Astrocyte (in vitro differentiated cells and primary cell): Measurements from ENCODE around the gene USP33. TPM values are rescaled to one million over a fixed set of nuclear protein-coding genes. Genes with fewer than 3 reads are reported as not detected.

Source experiments
- DNase-seq: peaks from one replicate; pipeline ENCODE4 v3.0.0-alpha.2; 2010; ENCODE audit warnings: low read depth
- FAIRE-seq: peaks from 2 replicates; lab custom pipeline; 2011; peaks lifted over from hg19 to GRCh38; lab: Jason Lieb, UNC
- H2AFZ ChIP-seq: 2 replicates; pipeline ENCODE4 v1.6.0; 2012; ENCODE audit warnings: low read depth, low read length, inconsistent platforms
- H3K27ac ChIP-seq: 2 replicates; pipeline ENCODE4 v1.5.1; 2011; ENCODE audit warnings: low read depth, low read length, inconsistent platforms
- H3K27me3 ChIP-seq: 2 replicates; pipeline ENCODE4 v1.6.0; 2011; ENCODE audit warnings: low read length, inconsistent platforms; ENCODE audit not compliant: insufficient read depth
- H3K36me3 ChIP-seq: 2 replicates; pipeline ENCODE4 v1.5.1; 2011; ENCODE audit warnings: low read length, inconsistent platforms; ENCODE audit not compliant: insufficient read depth
- H3K4me1 ChIP-seq: 2 replicates; pipeline ENCODE4 v1.5.1; 2011; ENCODE audit warnings: low read length, inconsistent platforms; ENCODE audit not compliant: insufficient read depth
- H3K4me2 ChIP-seq: 2 replicates; pipeline ENCODE4 v1.6.0; 2012; ENCODE audit warnings: low read length, inconsistent platforms
- H3K4me3 ChIP-seq: 2 replicates; pipeline ENCODE4 v1.5.1; 2011; ENCODE audit warnings: low read depth, mild to moderate bottlenecking, low read length, inconsistent platforms; ENCODE audit not compliant: insufficient read depth
- H3K79me2 ChIP-seq: 2 replicates; pipeline ENCODE4 v1.6.0; 2012; ENCODE audit warnings: mild to moderate bottlenecking, low read length, inconsistent platforms; ENCODE audit not compliant: insufficient read depth
- H3K9ac ChIP-seq: 2 replicates; pipeline ENCODE4 v1.6.0; 2012; ENCODE audit warnings: mild to moderate bottlenecking, low read length, inconsistent platforms
- H3K9me3 ChIP-seq: 2 replicates; pipeline ENCODE4 v1.5.1; 2012; ENCODE audit warnings: low read depth, mild to moderate bottlenecking, low read length, inconsistent platforms; ENCODE audit not compliant: insufficient read depth
- H4K20me1 ChIP-seq: 2 replicates; pipeline ENCODE4 v1.6.0; 2012; ENCODE audit warnings: low read length, inconsistent platforms; ENCODE audit not compliant: insufficient read depth
- H3K27ac Mint-ChIP-seq: one replicate; pipeline ENCODE4 v1.8.0; 2021; ENCODE audit warnings: mild to moderate bottlenecking, mixed read lengths; ENCODE audit not compliant: unreplicated experiment
- H3K27me3 Mint-ChIP-seq: one replicate; pipeline ENCODE4 v1.8.0; 2021; ENCODE audit warnings: low read depth, mixed read lengths; ENCODE audit not compliant: unreplicated experiment
- H3K36me3 Mint-ChIP-seq: one replicate; pipeline ENCODE4 v1.8.0; 2021; ENCODE audit warnings: low read depth, mixed read lengths; ENCODE audit not compliant: unreplicated experiment
- H3K4me1 Mint-ChIP-seq: one replicate; pipeline ENCODE4 v1.8.0; 2021; ENCODE audit warnings: low read depth, mixed read lengths; ENCODE audit not compliant: unreplicated experiment
- H3K4me3 Mint-ChIP-seq: one replicate; pipeline ENCODE4 v1.8.0; 2021; ENCODE audit warnings: mild to moderate bottlenecking, moderate library complexity, mixed read lengths; ENCODE audit not compliant: unreplicated experiment
- H3K9me3 Mint-ChIP-seq: one replicate; pipeline ENCODE4 v1.8.0; 2021; ENCODE audit warnings: mild to moderate bottlenecking, mixed read lengths; ENCODE audit not compliant: unreplicated experiment
- EZH2 ChIP-seq: IDR thresholded peaks from 2 replicates; pipeline ENCODE4 v1.6.1; 2012; ENCODE audit warnings: mild to moderate bottlenecking, low read length, inconsistent platforms; ENCODE audit not compliant: insufficient read depth
- total RNA-seq: library from RNA; stranded (reverse); gene quantifications from 2 replicates; pipeline ENCODE4 v1.2.1, GENCODE V29; 2021
- TF ChIP-seq, protein P1 (sequence below): IDR thresholded peaks from 2 replicates; pipeline ENCODE4 v1.5.1; 2011; ENCODE audit warnings: low read depth, mild to moderate bottlenecking, inconsistent platforms, low read length, moderate library complexity; ENCODE audit not compliant: insufficient read depth

The USP33 gene
- total RNA-seq, 1 donor from 2014 or later: 46.4 TPM

DNA sequence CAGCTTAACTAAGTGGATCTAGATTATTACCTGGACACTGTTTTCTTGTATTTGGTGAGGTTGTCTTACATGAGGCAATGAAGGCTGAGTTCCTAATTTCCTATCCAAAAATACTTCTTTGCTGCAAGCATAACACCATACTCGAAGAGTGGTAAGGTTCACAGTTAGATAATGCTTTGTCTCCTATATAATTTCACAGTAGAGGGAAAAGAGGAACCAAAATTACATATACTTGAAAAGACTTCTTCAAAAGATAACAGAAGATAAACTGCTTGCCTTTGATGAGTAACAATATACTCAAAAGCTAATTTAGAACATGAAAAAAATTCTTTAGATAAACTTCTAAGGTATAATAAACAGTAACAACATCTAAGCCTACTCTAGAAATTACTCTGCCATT is 20.4 kb downstream of the USP33 start:
- H3K27me3 Mint-ChIP-seq: no peaks in the 10 kb centered on the region
- no peak overlapping the region for H3K4me3 Mint-ChIP-seq
- DNase-seq: no peak
- Histone ChIP-seq H3K4me2 (no peak overlapping the region), H3K36me3 (peaks cover 3% of the 10 kb centered on the region), H3K4me1 (no peaks in the 10 kb centered on the region), H3K27me3 (no peaks in the 10 kb centered on the region), H3K79me2 (peaks cover 22% of the 10 kb centered on the region), H3K9me3 (no peaks in the 10 kb centered on the region), H3K4me3 (no peak overlapping the region), H4K20me1 (peaks cover 21% of the 10 kb centered on the region), H2AFZ (no peak overlapping the region), H3K27ac (no peak overlapping the region), H3K9ac (no peak overlapping the region)
- TF ChIP-seq EZH2: no peak
- TF ChIP-seq, protein P1, sequence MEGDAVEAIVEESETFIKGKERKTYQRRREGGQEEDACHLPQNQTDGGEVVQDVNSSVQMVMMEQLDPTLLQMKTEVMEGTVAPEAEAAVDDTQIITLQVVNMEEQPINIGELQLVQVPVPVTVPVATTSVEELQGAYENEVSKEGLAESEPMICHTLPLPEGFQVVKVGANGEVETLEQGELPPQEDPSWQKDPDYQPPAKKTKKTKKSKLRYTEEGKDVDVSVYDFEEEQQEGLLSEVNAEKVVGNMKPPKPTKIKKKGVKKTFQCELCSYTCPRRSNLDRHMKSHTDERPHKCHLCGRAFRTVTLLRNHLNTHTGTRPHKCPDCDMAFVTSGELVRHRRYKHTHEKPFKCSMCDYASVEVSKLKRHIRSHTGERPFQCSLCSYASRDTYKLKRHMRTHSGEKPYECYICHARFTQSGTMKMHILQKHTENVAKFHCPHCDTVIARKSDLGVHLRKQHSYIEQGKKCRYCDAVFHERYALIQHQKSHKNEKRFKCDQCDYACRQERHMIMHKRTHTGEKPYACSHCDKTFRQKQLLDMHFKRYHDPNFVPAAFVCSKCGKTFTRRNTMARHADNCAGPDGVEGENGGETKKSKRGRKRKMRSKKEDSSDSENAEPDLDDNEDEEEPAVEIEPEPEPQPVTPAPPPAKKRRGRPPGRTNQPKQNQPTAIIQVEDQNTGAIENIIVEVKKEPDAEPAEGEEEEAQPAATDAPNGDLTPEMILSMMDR: no peak
- H3K9me3 Mint-ChIP-seq: no peaks in the 10 kb centered on the region
- H3K36me3 Mint-ChIP-seq: peaks cover 10% of the 10 kb centered on the region
- peak; percentile 34 for FAIRE-seq
- peaks cover 3% of the 10 kb centered on the region for H3K4me1 Mint-ChIP-seq
- no peak overlapping the region for H3K27ac Mint-ChIP-seq

DNA sequence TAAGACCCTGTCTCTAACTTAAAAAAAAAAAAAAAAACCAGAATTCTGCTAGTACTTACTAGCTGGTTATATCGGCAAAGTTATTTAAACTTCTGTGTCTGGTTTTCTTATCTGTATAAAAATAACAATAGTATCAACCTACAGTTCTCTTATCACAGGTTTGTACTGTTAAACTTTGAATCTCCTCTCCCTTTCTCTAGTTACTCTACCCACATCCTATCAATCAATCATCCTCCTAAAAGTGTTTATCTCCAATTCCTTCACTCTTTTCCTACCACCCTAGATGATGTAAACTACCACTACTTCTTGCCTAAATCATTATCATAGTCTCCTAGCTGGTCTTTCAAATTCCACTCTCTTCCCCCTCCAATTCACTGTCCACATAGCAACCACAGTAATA is 27.6 kb downstream of the USP33 start:
- H3K4me1 Mint-ChIP-seq: no peaks in the 10 kb centered on the region
- Histone ChIP-seq H3K4me1 (no peaks in the 10 kb centered on the region), H3K27me3 (no peaks in the 10 kb centered on the region), H3K27ac (no peak overlapping the region), H3K4me3 (no peak overlapping the region), H2AFZ (no peak overlapping the region), H3K79me2 (no peaks in the 10 kb centered on the region), H3K4me2 (no peak overlapping the region), H3K9me3 (no peaks in the 10 kb centered on the region), H3K9ac (no peak overlapping the region), H3K36me3 (peaks cover 9% of the 10 kb centered on the region), H4K20me1 (no peaks in the 10 kb centered on the region)
- H3K36me3 Mint-ChIP-seq: peaks cover 2% of the 10 kb centered on the region
- no peak overlapping the region for H3K27ac Mint-ChIP-seq
- TF ChIP-seq EZH2: no peak
- TF ChIP-seq, protein P1: no peak
- H3K9me3 Mint-ChIP-seq: no peaks in the 10 kb centered on the region
- H3K4me3 Mint-ChIP-seq: no peak overlapping the region
- H3K27me3 Mint-ChIP-seq: no peaks in the 10 kb centered on the region
- no peak for FAIRE-seq
- no peak for DNase-seq

DNA sequence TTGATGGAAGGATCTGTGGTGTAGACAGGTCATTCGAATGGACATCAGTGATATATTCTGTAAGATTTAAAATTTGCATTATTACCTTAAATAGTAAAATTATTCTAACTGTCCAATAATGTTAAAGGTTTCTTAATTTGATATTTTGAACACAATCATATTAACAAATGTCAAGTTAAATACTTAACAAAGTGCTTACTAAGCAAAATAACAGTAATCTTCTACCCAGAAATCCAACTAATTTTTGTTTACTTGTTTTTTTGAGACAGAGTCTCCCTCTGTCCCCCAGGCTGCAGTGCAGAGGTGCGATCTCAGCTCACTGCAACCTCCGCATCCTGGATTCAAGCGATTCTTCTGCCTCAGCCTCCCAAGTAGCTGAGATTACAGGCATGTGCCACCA is 33.9 kb downstream of the USP33 start:
- H3K9me3 Mint-ChIP-seq: no peaks in the 10 kb centered on the region
- no peak overlapping the region for H3K4me3 ChIP-seq
- H2AFZ ChIP-seq: no peak overlapping the region
- no peaks in the 10 kb centered on the region for H3K79me2 ChIP-seq
- H3K9ac ChIP-seq: no peak overlapping the region
- no peaks in the 10 kb centered on the region for H3K27me3 Mint-ChIP-seq
- no peaks in the 10 kb centered on the region for H4K20me1 ChIP-seq
- H3K4me1 ChIP-seq: no peaks in the 10 kb centered on the region
- FAIRE-seq (no peak), DNase-seq (no peak)
- TF ChIP-seq, protein P1: no peak
- TF ChIP-seq EZH2: no peak
- no peak overlapping the region for H3K4me2 ChIP-seq
- H3K4me1 Mint-ChIP-seq: no peaks in the 10 kb centered on the region
- H3K9me3 ChIP-seq: no peaks in the 10 kb centered on the region
- H3K36me3 Mint-ChIP-seq: peaks cover 5% of the 10 kb centered on the region
- no peak overlapping the region for H3K4me3 Mint-ChIP-seq
- no peaks in the 10 kb centered on the region for H3K27me3 ChIP-seq
- peaks cover 34% of the 10 kb centered on the region for H3K36me3 ChIP-seq
- no peak overlapping the region for H3K27ac Mint-ChIP-seq
- H3K27ac ChIP-seq: no peak overlapping the region
